HG03108 (cell line): ENCODE measurements around the gene ANK3.

Experiments
- ATAC-seq: cut with Tn5 transposase; IDR thresholded peaks from one replicate; pipeline ENCODE4 v1.9.1; 2021; ENCODE audit warnings: moderate library complexity; ENCODE audit not compliant: unreplicated experiment

Gene ANK3

GRCh38 chr10:60389413-60390025 is at the start of gene ANK3:
TSS of gene ANK3 (minus strand) at chr10:60389875. CDS start at chr10:60389538, 337 bp downstream.
- no peak for ATAC-seq

GRCh38 chr10:60434418-60435046 is 44.9 kb upstream of the ANK3 start:
- no peak for ATAC-seq

- no peak for ATAC-seq
These were observed 44.0 kb upstream of the ANK3 start for GRCh38 chr10:60433684-60434083.

- ATAC-seq = no peak
These were observed 41.3 kb upstream of the ANK3 start for GRCh38 chr10:60430836-60431597.

GRCh38 chr10:60430017-60430416 is 40.3 kb upstream of the ANK3 start:
- no peak for ATAC-seq

GRCh38 chr10:60429084-60429849 is 39.6 kb upstream of the ANK3 start:
- no peak for ATAC-seq

- ATAC-seq = no peak
These were observed 38.7 kb upstream of the ANK3 start for GRCh38 chr10:60428387-60428737.

GRCh38 chr10:60427709-60428386 is 38.2 kb upstream of the ANK3 start:
- ATAC-seq = no peak

GRCh38 chr10:60427148-60427547 is 37.5 kb upstream of the ANK3 start:
- no peak for ATAC-seq

GRCh38 chr10:60426425-60426824 is 36.8 kb upstream of the ANK3 start:
- no peak for ATAC-seq

GRCh38 chr10:60425392-60426110 is 35.9 kb upstream of the ANK3 start:
- no peak for ATAC-seq

GRCh38 chr10:60424971-60425370 is 35.3 kb upstream of the ANK3 start:
- ATAC-seq = no peak

GRCh38 chr10:60423920-60424319 is 34.2 kb upstream of the ANK3 start:
- no peak for ATAC-seq

GRCh38 chr10:60422809-60423208 is 33.1 kb upstream of the ANK3 start:
- no peak for ATAC-seq

GRCh38 chr10:60420991-60421894 is 31.6 kb upstream of the ANK3 start:
- ATAC-seq = no peak

- no peak for ATAC-seq
These were observed 29.6 kb upstream of the ANK3 start for GRCh38 chr10:60419249-60419648.

GRCh38 chr10:60417901-60418300 is 28.2 kb upstream of the ANK3 start:
- ATAC-seq = no peak

- ATAC-seq = no peak
These were observed 27.3 kb upstream of the ANK3 start for GRCh38 chr10:60417024-60417423.

GRCh38 chr10:60414877-60415585 is 25.4 kb upstream of the ANK3 start:
- no peak for ATAC-seq
